ENCODE measurements around the gene NCOA3. TPM values are rescaled to one million over a fixed set of nuclear protein-coding genes. Genes with fewer than 3 reads are reported as not detected.

Gene NCOA3
- total RNA-seq, 2 experiments from 2014 or later, result 66.2 to 73.7 TPM

DNA sequence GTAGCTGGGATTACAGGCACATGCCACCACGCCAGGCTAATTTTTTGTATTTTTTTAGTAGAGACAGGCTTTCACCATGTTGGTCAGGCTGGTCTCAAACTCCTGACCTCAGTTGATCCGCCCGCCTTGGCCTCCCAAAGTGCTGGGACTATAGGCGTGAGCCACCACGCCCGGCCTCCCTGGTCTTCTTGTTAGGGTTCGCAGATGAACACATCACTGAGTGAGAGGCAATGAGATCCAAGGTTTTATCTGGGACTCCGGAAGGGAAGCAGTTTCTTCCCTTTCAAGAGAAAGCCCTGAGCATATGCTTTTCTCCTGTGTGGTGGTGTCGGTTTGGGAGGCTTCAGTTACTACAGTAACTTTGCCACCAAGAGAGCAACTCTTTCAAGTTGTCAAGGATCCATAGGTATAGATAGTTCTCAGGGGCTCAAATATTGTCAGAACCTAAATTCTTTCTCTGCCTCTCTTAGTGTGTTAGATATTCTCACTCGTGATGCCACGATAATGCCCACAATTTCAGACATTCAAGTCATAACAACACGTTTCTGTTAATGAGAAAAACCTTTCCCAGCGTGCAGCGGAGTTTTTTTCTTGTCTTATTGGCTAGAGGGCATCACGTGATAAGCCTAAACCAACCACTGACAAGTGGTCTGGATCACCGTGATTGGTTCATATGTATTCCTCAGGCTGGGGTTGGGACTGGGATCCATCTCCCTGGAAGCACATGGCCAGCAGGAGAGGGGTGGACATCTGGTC is 36.2 kb upstream of the NCOA3 start:
- DNase-seq, result no peak
- TF ChIP-seq, protein P1, sequence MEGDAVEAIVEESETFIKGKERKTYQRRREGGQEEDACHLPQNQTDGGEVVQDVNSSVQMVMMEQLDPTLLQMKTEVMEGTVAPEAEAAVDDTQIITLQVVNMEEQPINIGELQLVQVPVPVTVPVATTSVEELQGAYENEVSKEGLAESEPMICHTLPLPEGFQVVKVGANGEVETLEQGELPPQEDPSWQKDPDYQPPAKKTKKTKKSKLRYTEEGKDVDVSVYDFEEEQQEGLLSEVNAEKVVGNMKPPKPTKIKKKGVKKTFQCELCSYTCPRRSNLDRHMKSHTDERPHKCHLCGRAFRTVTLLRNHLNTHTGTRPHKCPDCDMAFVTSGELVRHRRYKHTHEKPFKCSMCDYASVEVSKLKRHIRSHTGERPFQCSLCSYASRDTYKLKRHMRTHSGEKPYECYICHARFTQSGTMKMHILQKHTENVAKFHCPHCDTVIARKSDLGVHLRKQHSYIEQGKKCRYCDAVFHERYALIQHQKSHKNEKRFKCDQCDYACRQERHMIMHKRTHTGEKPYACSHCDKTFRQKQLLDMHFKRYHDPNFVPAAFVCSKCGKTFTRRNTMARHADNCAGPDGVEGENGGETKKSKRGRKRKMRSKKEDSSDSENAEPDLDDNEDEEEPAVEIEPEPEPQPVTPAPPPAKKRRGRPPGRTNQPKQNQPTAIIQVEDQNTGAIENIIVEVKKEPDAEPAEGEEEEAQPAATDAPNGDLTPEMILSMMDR (IDR thresholded peaks at IDR 0.05), result no peak
- no peaks in the 10 kb centered on the region for H3K27me3 Mint-ChIP-seq
- no peak overlapping the region for H3K27ac Mint-ChIP-seq
- H3K36me3 Mint-ChIP-seq (ENCODE audit: low read depth), result no peaks in the 10 kb centered on the region
- no peaks in the 10 kb centered on the region for H3K9me3 Mint-ChIP-seq
- ATAC-seq, result no peak
- intact Hi-C loops (cut with micrococcal nuclease), result no loop called here
- ChIA-PET POLR2A (no interaction called here), CTCF (no interaction called here)
- H3K4me1 Mint-ChIP-seq (ENCODE audit: low read depth), result no peaks in the 10 kb centered on the region
- H3K4me3 Mint-ChIP-seq, result no peak overlapping the region

DNA sequence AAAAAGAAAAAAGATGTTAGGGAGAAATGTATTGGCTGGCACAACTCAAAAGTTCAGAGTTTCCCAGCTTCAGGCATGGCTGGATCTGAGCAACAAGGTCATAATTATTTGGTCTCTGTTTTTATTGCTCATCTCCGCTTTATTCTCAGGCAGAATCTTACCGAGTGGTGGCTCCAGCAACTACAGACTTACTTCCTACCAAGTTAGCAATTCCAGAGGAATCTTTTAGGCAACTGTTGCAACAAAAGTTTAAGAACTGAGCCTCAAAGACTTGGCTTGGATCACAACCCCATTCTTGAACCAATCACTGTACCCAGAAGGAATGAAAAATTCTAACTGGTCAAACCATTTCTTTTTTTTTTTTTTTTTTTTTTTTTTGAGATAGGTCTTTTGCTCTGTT is 35.5 kb upstream of the NCOA3 start:
- POLR2A ChIA-PET, result no interaction called here
- no peak overlapping the region for H3K4me3 Mint-ChIP-seq

DNA sequence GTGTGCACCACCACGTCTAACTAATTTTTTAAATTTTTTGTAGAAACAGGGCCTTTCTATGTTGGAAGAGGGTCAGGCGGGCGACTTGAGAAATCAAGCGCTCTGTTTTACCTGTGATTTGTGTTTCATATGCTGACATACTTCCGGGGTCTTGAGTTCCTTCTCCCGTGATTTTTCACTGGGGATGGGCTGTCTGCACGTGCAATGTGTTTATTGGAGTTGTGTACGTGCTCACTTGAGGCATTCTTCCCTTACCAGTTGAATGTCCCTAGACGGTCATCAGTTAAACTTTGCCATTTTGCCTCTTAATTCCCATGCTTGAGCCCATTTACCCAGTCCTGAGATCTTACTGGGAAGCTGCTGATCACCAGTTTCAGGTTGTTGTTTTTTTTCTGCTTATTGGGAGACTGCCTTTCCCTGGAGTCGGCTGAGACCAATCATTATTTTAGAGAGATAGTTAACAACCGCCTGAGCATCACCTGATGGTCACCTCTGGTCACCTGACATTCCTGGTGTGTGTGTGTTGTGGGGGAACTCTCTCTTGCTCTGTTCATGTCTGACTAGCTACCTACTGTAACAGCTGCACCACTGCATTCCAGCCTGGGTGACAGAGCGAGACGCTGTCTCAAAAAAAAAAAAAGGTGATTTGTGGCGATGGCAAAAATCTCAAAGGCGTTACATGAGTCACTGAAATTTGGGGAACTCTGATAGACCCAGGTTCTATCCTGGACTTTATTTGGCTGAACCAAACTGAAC is 34.8 kb upstream of the NCOA3 start:
- ChIA-PET CTCF (no interaction called here), POLR2A (no interaction called here)
- Mint-ChIP-seq H3K27me3 (no peaks in the 10 kb centered on the region), H3K27ac (no peak overlapping the region), H3K4me3 (no peak overlapping the region), H3K36me3 (ENCODE audit: low read depth) (no peaks in the 10 kb centered on the region), H3K4me1 (ENCODE audit: low read depth) (no peaks in the 10 kb centered on the region), H3K9me3 (no peaks in the 10 kb centered on the region)
- TF ChIP-seq, protein P1 (IDR thresholded peaks at IDR 0.05), result no peak
- intact Hi-C loops (cut with micrococcal nuclease), result no loop called here
- DNase-seq (no peak), ATAC-seq (no peak)

More for the DNA sequence above, 35.5 kb upstream of the NCOA3 start:
- Mint-ChIP-seq H3K9me3 (no peaks in the 10 kb centered on the region), H3K27me3 (no peaks in the 10 kb centered on the region), H3K36me3 (ENCODE audit: low read depth) (no peaks in the 10 kb centered on the region), H3K4me1 (ENCODE audit: low read depth) (no peaks in the 10 kb centered on the region), H3K27ac (no peak overlapping the region)
- TF ChIP-seq, protein P1 (IDR thresholded peaks at IDR 0.05), result no peak
- DNase-seq (no peak), ATAC-seq (no peak)
- CTCF ChIA-PET, result no interaction called here
- intact Hi-C loops (cut with micrococcal nuclease), result no loop called here

DNA sequence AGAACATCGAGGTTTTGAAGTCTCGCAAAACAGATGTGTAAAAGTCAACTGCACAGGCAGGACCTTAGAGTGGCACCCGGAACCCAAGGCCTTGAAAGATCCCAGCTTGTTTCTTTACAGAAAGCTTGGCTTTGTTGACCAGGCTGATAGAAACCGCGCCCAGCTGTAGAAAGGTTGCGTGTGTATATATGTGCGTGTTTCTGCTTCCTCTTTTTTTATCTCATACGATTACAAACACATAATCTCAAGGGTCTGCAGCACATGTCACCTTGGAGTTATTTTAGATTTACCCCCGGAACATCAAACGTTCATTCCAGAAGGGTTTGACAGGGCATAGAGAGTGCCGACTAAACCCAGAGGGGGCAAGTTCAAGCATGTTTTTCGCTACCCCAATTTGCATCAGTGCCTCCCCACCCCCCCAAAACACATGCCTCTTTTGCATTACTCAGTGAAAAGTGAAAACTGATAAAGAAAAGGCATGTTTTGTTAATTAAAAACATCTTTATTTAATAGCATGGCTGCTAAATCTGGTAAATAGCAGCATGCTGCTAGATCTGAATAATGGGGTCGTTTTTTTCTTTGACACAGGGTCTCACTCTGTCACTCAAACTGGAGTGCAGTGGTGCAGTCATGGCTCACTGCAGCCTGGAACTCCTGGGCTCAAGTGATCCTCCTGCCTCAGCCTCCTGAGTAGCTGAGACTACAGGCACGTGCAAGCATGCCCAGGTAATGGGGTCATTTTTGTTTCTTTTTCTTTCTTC is 33.2 kb upstream of the NCOA3 start:
- Mint-ChIP-seq H3K4me3 (no peak overlapping the region), H3K27me3 (no peaks in the 10 kb centered on the region), H3K4me1 (ENCODE audit: low read depth) (peaks cover 9% of the 10 kb centered on the region), H3K27ac (no peak overlapping the region), H3K36me3 (ENCODE audit: low read depth) (no peaks in the 10 kb centered on the region), H3K9me3 (no peaks in the 10 kb centered on the region)
- CTCF ChIA-PET, result interaction anchor here (1.9 kb wide), 1 partner anchor 85 kb away, joined by 5 read pairs; no protein-coding TSS in a partner anchor
- intact Hi-C loops (cut with micrococcal nuclease), result no loop called here
- POLR2A ChIA-PET, result interaction anchor here (0.7 kb wide), 2 partner anchors 53 to 57 kb away, joined by 3 read pairs; no protein-coding TSS in a partner anchor
- DNase-seq, result no peak
- ATAC-seq, result no peak
- TF ChIP-seq, protein P1 (IDR thresholded peaks at IDR 0.05), result no peak

Measured in activated CD8-positive, alpha-beta T cell treated with anti-CD3 and anti-CD28 coated beads for 36 hours (primary cell).